Activated CD8-positive, alpha-beta T cell treated with anti-CD3 and anti-CD28 coated beads for 36 hours (primary cell): Measurements from ENCODE around the gene C6orf132. TPM values are rescaled to one million over a fixed set of nuclear protein-coding genes. Genes with fewer than 3 reads are reported as not detected.

Experiments
- ATAC-seq: fragments of 200-7000 bp; cut with Tn5 transposase; one replicate; pipeline ENCODE4 v1.10.0; 2021; ENCODE audit warnings: mild to moderate bottlenecking, moderate library complexity
- CTCF ChIA-PET: fragments of 350-600 bp; sonication (Branson Sonifier 250); formaldehyde crosslinking; loops from one replicate; lab custom pipeline; 2021; ENCODE audit warnings: antibody characterized with exemption; lab: Charles Lee
- POLR2A ChIA-PET: fragments of 350-600 bp; sonication (Branson Sonifier 250); formaldehyde crosslinking; loops from one replicate; lab custom pipeline; 2021; ENCODE audit warnings: antibody characterized with exemption; lab: Charles Lee
- DNase-seq: peaks from one replicate; pipeline ENCODE4 v3.0.0-alpha.2; 2020
- H3K27ac Mint-ChIP-seq: one replicate; pipeline ENCODE4 v1.8.0; 2021; ENCODE audit warnings: mild to moderate bottlenecking, mixed read lengths
- H3K27me3 Mint-ChIP-seq: one replicate; pipeline ENCODE4 v1.8.0; 2021; ENCODE audit warnings: mixed read lengths
- H3K36me3 Mint-ChIP-seq: one replicate; pipeline ENCODE4 v1.8.0; 2021; ENCODE audit warnings: low read depth, mixed read lengths
- H3K4me1 Mint-ChIP-seq: one replicate; pipeline ENCODE4 v1.8.0; 2021; ENCODE audit warnings: low read depth, mixed read lengths
- H3K4me3 Mint-ChIP-seq: one replicate; pipeline ENCODE4 v1.8.0; 2021; ENCODE audit warnings: mild to moderate bottlenecking, moderate library complexity, mixed read lengths
- H3K9me3 Mint-ChIP-seq: one replicate; pipeline ENCODE4 v1.8.0; 2021; ENCODE audit warnings: mixed read lengths
- intact Hi-C: fragments of 100-400 bp; cut with micrococcal nuclease; formaldehyde crosslinking; loops from one replicate; pipeline ENCODE4 v1.10.0; 2022
- total RNA-seq, 2 experiments: library from RNA; stranded (reverse); gene quantifications; one replicate each; pipeline ENCODE4 v1.2.3, GENCODE V29; 2021
- TF ChIP-seq, protein P1 (sequence below): fragments of 200-600 bp; IDR thresholded peaks from one replicate; pipeline ENCODE4 v1.8.0; 2022; ENCODE audit warnings: antibody characterized with exemption, mild to moderate bottlenecking

C6orf132 gene
- total RNA-seq, 2 experiments from 2014 or later: 0.13 to 0.18 TPM

DNA sequence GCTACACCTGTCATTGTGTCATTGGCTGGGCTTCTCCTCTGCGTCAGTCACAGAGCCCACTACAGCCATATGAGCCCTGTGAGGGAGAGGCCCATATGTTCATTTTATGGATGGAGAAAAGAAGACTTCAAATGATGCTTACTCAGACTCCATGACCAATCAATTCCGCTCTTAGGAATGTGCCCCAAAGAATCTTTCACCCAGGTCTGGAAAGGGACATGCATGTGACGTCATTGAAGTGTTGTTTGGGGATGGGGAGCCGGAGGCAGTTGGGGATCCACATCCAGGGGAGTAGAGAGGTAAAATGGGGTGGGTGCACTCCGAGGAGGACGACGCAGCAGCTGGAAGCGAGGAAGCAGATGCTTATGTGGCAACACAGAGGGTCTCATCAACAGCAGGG is 9.6 kb upstream of the C6orf132 start:
- H3K36me3 Mint-ChIP-seq: no peaks in the 10 kb centered on the region
- no peak for DNase-seq
- no peaks in the 10 kb centered on the region for H3K9me3 Mint-ChIP-seq
- H3K4me3 Mint-ChIP-seq: no peak overlapping the region
- ATAC-seq: no peak
- H3K27ac Mint-ChIP-seq: no peak overlapping the region
- POLR2A ChIA-PET: interaction anchor here (1.1 kb wide), 1 partner anchor 13 kb away, joined by 5 read pairs; no protein-coding TSS in a partner anchor
- H3K4me1 Mint-ChIP-seq: no peaks in the 10 kb centered on the region
- H3K27me3 Mint-ChIP-seq: no peaks in the 10 kb centered on the region
- TF ChIP-seq, protein P1, sequence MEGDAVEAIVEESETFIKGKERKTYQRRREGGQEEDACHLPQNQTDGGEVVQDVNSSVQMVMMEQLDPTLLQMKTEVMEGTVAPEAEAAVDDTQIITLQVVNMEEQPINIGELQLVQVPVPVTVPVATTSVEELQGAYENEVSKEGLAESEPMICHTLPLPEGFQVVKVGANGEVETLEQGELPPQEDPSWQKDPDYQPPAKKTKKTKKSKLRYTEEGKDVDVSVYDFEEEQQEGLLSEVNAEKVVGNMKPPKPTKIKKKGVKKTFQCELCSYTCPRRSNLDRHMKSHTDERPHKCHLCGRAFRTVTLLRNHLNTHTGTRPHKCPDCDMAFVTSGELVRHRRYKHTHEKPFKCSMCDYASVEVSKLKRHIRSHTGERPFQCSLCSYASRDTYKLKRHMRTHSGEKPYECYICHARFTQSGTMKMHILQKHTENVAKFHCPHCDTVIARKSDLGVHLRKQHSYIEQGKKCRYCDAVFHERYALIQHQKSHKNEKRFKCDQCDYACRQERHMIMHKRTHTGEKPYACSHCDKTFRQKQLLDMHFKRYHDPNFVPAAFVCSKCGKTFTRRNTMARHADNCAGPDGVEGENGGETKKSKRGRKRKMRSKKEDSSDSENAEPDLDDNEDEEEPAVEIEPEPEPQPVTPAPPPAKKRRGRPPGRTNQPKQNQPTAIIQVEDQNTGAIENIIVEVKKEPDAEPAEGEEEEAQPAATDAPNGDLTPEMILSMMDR: no peak
- CTCF ChIA-PET: interaction anchor here (0.8 to 1.5 kb wide), 3 partner anchors 10 to 48 kb away, joined by 3 read pairs; no protein-coding TSS in a partner anchor
- intact Hi-C loops: no loop called here

DNA sequence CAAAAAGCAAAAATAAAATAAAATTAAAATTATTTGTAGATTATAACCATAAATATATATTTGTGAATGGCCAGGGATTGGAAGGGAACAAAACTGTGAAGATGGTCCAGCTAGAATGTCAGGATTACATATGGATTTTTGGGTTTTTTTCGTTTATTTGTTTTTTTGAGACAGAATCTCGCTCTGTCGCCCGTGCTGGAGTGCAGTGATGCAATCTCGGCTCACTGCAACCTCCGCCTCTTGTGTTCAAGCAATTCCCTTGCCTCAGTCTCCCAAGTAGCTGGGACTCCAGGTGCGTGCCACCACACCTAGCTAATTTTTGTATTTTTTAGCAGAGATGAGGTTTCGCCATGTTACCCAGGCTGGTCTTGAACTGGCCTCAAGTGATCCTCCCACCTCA is 7.8 kb upstream of the C6orf132 start:
- TF ChIP-seq, protein P1: no peak
- Mint-ChIP-seq H3K4me3 (no peak overlapping the region), H3K27ac (no peak overlapping the region), H3K27me3 (no peaks in the 10 kb centered on the region), H3K9me3 (no peaks in the 10 kb centered on the region), H3K36me3 (no peaks in the 10 kb centered on the region), H3K4me1 (no peaks in the 10 kb centered on the region)
- ATAC-seq (no peak), DNase-seq (no peak)
- CTCF ChIA-PET: interaction anchor here (1.5 kb wide), 1 partner anchor 13 kb away, joined by 3 read pairs; no protein-coding TSS in a partner anchor
- intact Hi-C loops: no loop called here
- POLR2A ChIA-PET: no interaction called here

DNA sequence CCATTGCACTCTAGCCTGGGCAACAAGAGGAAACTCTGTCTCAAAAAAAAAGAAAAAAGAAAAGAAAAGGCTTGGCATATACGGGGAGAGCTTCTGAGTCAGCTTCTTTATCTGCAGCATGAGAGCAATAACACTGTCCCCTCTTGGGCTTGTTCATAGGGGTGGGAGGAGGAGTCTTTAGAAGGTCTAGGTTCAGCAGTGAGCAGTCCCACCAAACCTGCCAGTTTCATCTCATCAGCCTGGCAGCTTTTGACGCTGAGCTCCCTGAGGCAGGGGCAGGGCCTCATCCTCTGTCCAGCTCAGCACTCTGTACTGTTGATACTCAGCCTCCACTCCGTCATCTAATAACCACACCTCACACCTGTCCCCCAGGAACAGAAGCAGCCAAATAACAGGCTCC is 5.6 kb upstream of the C6orf132 start:
- Mint-ChIP-seq H3K4me3 (no peak overlapping the region), H3K36me3 (no peaks in the 10 kb centered on the region), H3K27me3 (peaks cover 7% of the 10 kb centered on the region), H3K27ac (no peak overlapping the region), H3K9me3 (no peaks in the 10 kb centered on the region), H3K4me1 (peaks cover under 1% of the 10 kb centered on the region)
- TF ChIP-seq, protein P1: no peak
- POLR2A ChIA-PET: no interaction called here
- ATAC-seq (no peak), DNase-seq (no peak)
- intact Hi-C loops: no loop called here
- CTCF ChIA-PET: interaction anchor here (2.0 kb wide), 1 partner anchor 44 kb away, joined by 6 read pairs; no protein-coding TSS in a partner anchor

DNA sequence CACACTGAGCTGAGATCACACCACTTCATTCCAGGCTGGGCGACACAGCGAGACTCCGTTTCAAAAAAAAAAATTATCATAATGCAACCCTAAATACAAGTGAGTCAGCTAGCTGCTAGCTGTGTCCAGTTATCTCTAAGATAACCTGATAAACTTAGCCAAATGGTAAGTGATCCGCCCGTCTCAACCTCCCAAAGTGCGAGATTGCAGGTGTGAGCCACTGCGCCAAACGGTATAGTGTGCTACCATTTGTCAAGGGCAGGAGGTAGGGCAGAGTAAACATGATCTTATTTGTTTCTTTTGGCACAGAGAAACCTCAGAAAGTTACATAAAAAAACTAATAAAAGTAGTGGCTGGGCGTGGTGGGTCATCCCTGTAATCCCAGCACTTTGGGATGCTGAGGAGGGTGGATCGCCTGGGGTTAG is 4.7 kb upstream of the C6orf132 start:
- Mint-ChIP-seq H3K27me3 (peaks cover 10% of the 10 kb centered on the region), H3K4me3 (no peak overlapping the region), H3K4me1 (peaks cover 5% of the 10 kb centered on the region), H3K36me3 (no peaks in the 10 kb centered on the region), H3K9me3 (no peaks in the 10 kb centered on the region), H3K27ac (no peak overlapping the region)
- ChIA-PET CTCF (no interaction called here), POLR2A (no interaction called here)
- no peak for ATAC-seq
- no peak for DNase-seq
- intact Hi-C loops: no loop called here
- TF ChIP-seq, protein P1: no peak

DNA sequence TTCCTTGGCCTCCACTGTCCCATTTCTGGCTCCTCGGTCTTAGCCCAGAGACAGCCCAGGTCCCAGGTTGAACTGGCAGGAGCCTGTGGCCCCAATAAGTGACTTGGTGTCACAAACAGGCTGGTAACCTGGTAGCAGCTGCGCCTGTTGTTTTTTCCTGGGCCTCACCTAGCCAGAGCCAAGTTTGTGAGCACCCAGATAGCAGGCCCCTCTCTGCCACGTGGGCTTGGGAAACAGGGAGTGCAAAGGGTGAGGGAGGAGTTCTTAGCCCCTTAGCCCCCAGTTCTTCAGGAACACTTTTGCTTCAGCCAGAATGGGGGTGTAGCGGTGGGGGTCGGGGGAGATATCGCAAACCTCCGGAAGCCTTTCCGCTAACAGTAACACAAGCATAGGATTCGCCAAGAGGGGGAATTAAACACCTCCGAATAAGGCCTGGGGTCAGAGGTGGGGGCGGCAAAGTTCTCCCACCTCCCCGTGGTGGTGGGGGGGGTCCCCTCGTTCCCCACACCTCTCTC is 760 bp downstream of the C6orf132 start:
- no peaks in the 10 kb centered on the region for H3K9me3 Mint-ChIP-seq
- H3K36me3 Mint-ChIP-seq: no peaks in the 10 kb centered on the region
- intact Hi-C loops: no loop called here
- POLR2A ChIA-PET: no interaction called here
- DNase-seq (no peak), ATAC-seq (no peak)
- CTCF ChIA-PET: interaction anchor here (0.9 kb wide), 1 partner anchor 37 kb away, joined by 3 read pairs; no protein-coding TSS in a partner anchor
- H3K4me1 Mint-ChIP-seq: peaks cover 11% of the 10 kb centered on the region
- no peak overlapping the region for H3K4me3 Mint-ChIP-seq
- H3K27ac Mint-ChIP-seq: no peak overlapping the region
- peaks cover 24% of the 10 kb centered on the region for H3K27me3 Mint-ChIP-seq
- TF ChIP-seq, protein P1: no peak
